ENCODE data around the gene GMEB1. TPM values are rescaled to one million over a fixed set of nuclear protein-coding genes. Genes with fewer than 3 reads are reported as not detected.

Gene GMEB1
- total and polyA plus RNA-seq, 7 donors, result 5.3 to 12.8 (median 10.9) TPM

GRCh38 chr1:28755701-28756100, 87.1 kb downstream of the GMEB1 start:
- Histone ChIP-seq H3K36me3 (ENCODE audit: insufficient read depth in 1 of 2, low read depth in 1 of 2) (peaks cover 0 to 17% of the 10 kb centered on the region in 2 donors), H3K27ac (no peak overlapping the region), H3K27me3 (ENCODE audit: insufficient read depth in 3 of 3, low read length in 2 of 3) (no peaks in the 10 kb centered on the region), H3K4me3 (no peak overlapping the region), H3K9me3 (no peaks in the 10 kb centered on the region), H3K4me1 (peaks cover 71% of the 10 kb centered on the region)
- intact Hi-C loops (cut with DNase I), result no loop called here
- ATAC-seq (no peak), DNase-seq (no peak)
- WGBS, 3 donors, result 83 to 92% (median 86%) methylated on average over 1 of the region's 1 CpG
- TF ChIP-seq CTCF (IDR thresholded peaks at IDR 0.05), result no peak

- intact Hi-C loops (cut with DNase I), result no loop called here
- ATAC-seq (no peak), DNase-seq (no peak)
- Histone ChIP-seq H3K9me3 (no peaks in the 10 kb centered on the region), H3K27ac (no peak overlapping the region), H3K4me1 (peaks cover 60% of the 10 kb centered on the region), H3K36me3 (ENCODE audit: insufficient read depth in 1 of 2, low read depth in 1 of 2) (peaks cover 0 to 15% of the 10 kb centered on the region in 2 donors), H3K27me3 (ENCODE audit: insufficient read depth in 3 of 3, low read length in 2 of 3) (no peaks in the 10 kb centered on the region), H3K4me3 (no peak overlapping the region)
- no peak for TF ChIP-seq CTCF (IDR thresholded peaks at IDR 0.05)
- 43 to 52% (median 43%) methylated on average over 5 of the region's 5 CpGs for WGBS, 3 donors
Observed at GRCh38 chr1:28756846-28757245, 88.3 kb downstream of the GMEB1 start.

GRCh38 chr1:28758420-28758819, 89.8 kb downstream of the GMEB1 start:
- Histone ChIP-seq H3K4me1 (peaks cover 56% of the 10 kb centered on the region), H3K27ac (no peak overlapping the region), H3K4me3 (no peak overlapping the region), H3K36me3 (ENCODE audit: insufficient read depth in 1 of 2, low read depth in 1 of 2) (peaks cover 0 to 6% of the 10 kb centered on the region in 2 donors), H3K9me3 (no peaks in the 10 kb centered on the region), H3K27me3 (ENCODE audit: insufficient read depth in 3 of 3, low read length in 2 of 3) (no peaks in the 10 kb centered on the region)
- no peak for ATAC-seq
- 79 to 82% (median 82%) methylated on average over 4 of the region's 4 CpGs for WGBS, 3 donors
- TF ChIP-seq CTCF (IDR thresholded peaks at IDR 0.05), result no peak
- no peak for DNase-seq
- intact Hi-C loops (cut with DNase I), result no loop called here

- 98 to 99% (median 98%) methylated on average over 3 of the region's 3 CpGs for WGBS, 3 donors
- TF ChIP-seq CTCF (IDR thresholded peaks at IDR 0.05), result no peak
- H3K4me1 ChIP-seq, result peaks cover 47% of the 10 kb centered on the region
Observed at GRCh38 chr1:28759257-28759656, 90.7 kb downstream of the GMEB1 start.

DNA sequence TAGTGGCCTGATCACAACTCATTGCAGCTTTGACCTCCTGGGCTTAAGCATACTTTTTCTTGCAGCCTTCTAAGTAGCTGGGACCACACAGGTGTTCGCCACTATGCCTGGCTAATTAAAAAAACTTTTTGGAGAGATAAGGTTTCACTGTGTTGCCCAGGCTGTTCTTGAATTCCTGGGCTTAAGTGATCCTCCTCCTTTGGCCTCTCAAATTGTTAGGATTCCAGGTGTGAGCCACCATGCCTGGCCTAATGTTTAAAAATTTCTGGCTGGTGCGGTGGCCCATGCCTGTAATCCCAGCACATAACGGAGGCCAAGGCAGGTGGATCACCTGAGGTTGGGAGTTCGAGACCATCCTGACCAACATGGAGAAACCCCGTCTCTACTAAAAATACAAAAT, 92.6 kb downstream of the GMEB1 start:
- Histone ChIP-seq H3K4me1 (peaks cover 28% of the 10 kb centered on the region), H3K27me3 (ENCODE audit: insufficient read depth in 3 of 3, low read length in 2 of 3) (no peaks in the 10 kb centered on the region), H3K4me3 (no peak overlapping the region), H3K36me3 (ENCODE audit: insufficient read depth in 1 of 2, low read depth in 1 of 2) (peaks cover 0 to 21% of the 10 kb centered on the region in 2 donors), H3K27ac (peak overlapping the region; percentile 27), H3K9me3 (no peaks in the 10 kb centered on the region)
- 64 to 90% (median 74%) methylated on average over 5 of the region's 5 CpGs for WGBS, 3 donors
- intact Hi-C loops (cut with DNase I), result no loop called here
- ATAC-seq, result no peak
- DNase-seq, result no peak
- no peak for TF ChIP-seq CTCF (IDR thresholded peaks at IDR 0.05)

More at GRCh38 chr1:28759257-28759656, 90.7 kb downstream of the GMEB1 start:
- intact Hi-C loops (cut with DNase I), result no loop called here
- Histone ChIP-seq H3K4me3 (no peak overlapping the region), H3K9me3 (no peaks in the 10 kb centered on the region), H3K27me3 (ENCODE audit: insufficient read depth in 3 of 3, low read length in 2 of 3) (no peaks in the 10 kb centered on the region), H3K27ac (no peak overlapping the region), H3K36me3 (ENCODE audit: insufficient read depth in 1 of 2, low read depth in 1 of 2) (peaks cover 0 to 6% of the 10 kb centered on the region in 2 donors)
- ATAC-seq (no peak), DNase-seq (no peak)
